Middle frontal gyrus (tissue), 1 donor: ENCODE results near the gene CEP170B.
"Not testable (repeated sequence)": the region's sequence is repeated elsewhere in the genome, so short reads cannot be mapped to it uniquely, and the experiment has no call there.

Experiments used
- DNase-seq: peaks from one replicate; pipeline ENCODE4 v3.0.0-alpha.2; 2015; ENCODE audit warnings: low spot score; ENCODE audit errors: extremely low spot score

The CEP170B gene

GRCh38 chr14:104941508-104942365 lies 76.7 kb downstream of the CEP170B start:
- no peak for DNase-seq

DNA sequence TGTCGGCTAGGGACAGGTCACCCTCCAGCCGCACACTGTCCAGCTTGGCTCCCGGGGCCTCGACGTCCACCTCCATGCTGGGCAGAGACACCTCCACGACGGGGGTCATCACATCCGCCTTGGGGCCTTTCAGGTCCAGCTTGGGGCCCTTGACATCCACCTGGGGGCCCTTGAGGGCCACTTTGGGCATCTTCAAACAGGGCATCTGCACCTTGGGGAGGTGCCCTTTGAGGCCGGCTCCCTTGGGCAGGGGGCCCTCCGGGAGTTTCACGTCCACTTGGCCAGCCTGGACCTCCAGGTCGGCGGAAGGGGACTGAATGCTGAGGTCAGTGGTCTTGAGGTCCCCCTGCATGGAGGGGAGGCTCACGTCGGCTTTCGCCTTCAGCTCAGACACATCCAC lies 77.5 kb downstream of the CEP170B start:
- no peak for DNase-seq

DNA sequence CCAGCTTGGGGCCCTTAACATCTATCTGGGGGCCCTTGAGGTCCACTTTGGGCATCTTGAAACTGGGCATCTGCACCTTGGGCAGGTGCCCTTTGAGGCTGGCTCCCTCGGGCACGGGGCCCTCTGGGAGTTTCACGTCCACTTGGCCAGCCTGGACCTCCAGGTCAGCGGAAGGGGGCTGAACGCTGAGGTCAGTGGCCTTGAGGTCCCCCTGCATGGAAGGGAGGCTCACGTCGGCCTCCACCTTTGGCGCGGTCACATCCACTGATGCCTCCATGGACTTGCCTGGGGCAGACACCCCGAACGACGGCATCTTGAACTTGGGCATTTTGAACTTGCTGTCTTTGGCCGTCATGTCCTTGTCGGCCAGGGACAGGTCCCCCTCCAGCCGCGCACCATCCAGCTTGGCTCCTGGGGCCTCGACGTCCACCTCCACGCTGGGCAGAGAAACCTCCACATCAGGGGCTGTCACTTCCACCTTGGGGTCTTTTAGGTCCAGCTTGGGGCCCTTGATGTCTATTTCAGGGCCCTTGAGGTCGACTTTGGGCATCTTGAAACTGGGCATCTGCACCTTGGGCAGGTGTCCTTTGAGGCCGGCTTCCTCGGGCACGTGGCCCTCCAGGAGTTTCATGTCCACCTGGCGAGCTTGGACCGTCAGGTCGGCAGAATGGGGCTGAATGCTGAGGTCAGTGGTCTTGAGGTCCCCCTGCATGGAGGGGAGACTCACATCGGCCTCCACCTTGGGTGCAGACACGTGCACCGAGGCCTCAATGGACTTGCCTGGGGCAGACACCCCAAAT lies 78.3 kb downstream of the CEP170B start:
- not testable (repeated sequence) for DNase-seq

GRCh38 chr14:104944016-104944308 lies 78.9 kb downstream of the CEP170B start:
- DNase-seq, result not testable (repeated sequence)

GRCh38 chr14:104944436-104945205 lies 79.6 kb downstream of the CEP170B start:
- not testable (repeated sequence) for DNase-seq

- not testable (repeated sequence) for DNase-seq
These were observed 80.2 kb downstream of the CEP170B start for GRCh38 chr14:104945266-104945665.
